ENCODE results near the gene PPP2R2D. TPM values are rescaled to one million over a fixed set of nuclear protein-coding genes. Genes with fewer than 3 reads are reported as not detected.
A peak's percentile ranks its signal among the peaks of the same experiment; 100 is the strongest.

PPP2R2D gene
- total RNA-seq, 2 donors from 2014 or later: 43.1 to 52.4 TPM

DNA sequence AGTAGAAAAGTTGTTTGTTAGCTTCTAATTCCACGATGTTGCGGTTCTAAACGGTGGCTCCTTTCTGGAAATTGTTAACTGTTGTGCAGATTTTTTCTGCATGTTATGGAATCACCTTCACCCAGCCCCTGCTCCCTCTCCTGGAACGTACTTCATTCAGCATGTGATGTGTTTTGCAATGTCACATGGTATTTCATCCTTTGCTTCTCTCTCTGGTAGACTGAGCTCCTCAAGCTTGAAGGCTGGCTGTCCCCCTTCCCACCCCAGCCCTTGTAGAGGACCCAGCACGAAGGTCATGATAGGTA, 4.4 kb downstream of the PPP2R2D start:
- Histone ChIP-seq H3K4me3 (no peak overlapping the region), H3K4me1 (peaks cover 81% of the 10 kb centered on the region), H3K27me3 (no peaks in the 10 kb centered on the region), H3K27ac (peak overlapping the region in 2 of 4 donors; percentile 53 to 54), H3K36me3 (replicated peaks in 1 of 2; ENCODE audit: insufficient read depth in 1 of 2, low read depth in 2 of 2) (peaks cover 0 to 4% of the 10 kb centered on the region in 2 donors), H3K9me3 (no peaks in the 10 kb centered on the region)
- WGBS, 2 donors: 56 to 70% methylated on average over 5 of the region's 5 CpGs
- ATAC-seq: no peak
- intact Hi-C loops (cut with DNase I): no loop called here
- no peak for DNase-seq
- no peak for TF ChIP-seq POLR2A (IDR thresholded peaks at IDR 0.05)
- TF ChIP-seq, protein P1, sequence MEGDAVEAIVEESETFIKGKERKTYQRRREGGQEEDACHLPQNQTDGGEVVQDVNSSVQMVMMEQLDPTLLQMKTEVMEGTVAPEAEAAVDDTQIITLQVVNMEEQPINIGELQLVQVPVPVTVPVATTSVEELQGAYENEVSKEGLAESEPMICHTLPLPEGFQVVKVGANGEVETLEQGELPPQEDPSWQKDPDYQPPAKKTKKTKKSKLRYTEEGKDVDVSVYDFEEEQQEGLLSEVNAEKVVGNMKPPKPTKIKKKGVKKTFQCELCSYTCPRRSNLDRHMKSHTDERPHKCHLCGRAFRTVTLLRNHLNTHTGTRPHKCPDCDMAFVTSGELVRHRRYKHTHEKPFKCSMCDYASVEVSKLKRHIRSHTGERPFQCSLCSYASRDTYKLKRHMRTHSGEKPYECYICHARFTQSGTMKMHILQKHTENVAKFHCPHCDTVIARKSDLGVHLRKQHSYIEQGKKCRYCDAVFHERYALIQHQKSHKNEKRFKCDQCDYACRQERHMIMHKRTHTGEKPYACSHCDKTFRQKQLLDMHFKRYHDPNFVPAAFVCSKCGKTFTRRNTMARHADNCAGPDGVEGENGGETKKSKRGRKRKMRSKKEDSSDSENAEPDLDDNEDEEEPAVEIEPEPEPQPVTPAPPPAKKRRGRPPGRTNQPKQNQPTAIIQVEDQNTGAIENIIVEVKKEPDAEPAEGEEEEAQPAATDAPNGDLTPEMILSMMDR (IDR thresholded peaks at IDR 0.05): no peak

GRCh38 chr10:131905603-131906268, 4.9 kb downstream of the PPP2R2D start:
- Histone ChIP-seq H3K27me3 (no peaks in the 10 kb centered on the region), H3K9me3 (no peaks in the 10 kb centered on the region), H3K27ac (peak overlapping the region in 2 of 4 donors; percentile 53 to 54), H3K4me3 (no peak overlapping the region), H3K36me3 (replicated peaks in 1 of 2; ENCODE audit: insufficient read depth in 1 of 2, low read depth in 2 of 2) (peaks cover 0 to 4% of the 10 kb centered on the region in 2 donors), H3K4me1 (peaks cover 81% of the 10 kb centered on the region)
- no peak for DNase-seq
- intact Hi-C loops (cut with DNase I): no loop called here
- WGBS, 2 donors: 69 to 80% methylated on average over 11 to 17 of the region's 17 CpGs
- TF ChIP-seq POLR2A (IDR thresholded peaks at IDR 0.05): no peak
- TF ChIP-seq, protein P1 (IDR thresholded peaks at IDR 0.05): no peak
- ATAC-seq: no peak

- H3K27me3 ChIP-seq: no peaks in the 10 kb centered on the region
- intact Hi-C loops (cut with DNase I): no loop called here
- no peaks in the 10 kb centered on the region for H3K9me3 ChIP-seq
- ATAC-seq (no peak), DNase-seq (no peak)
- peaks cover 0 to 4% of the 10 kb centered on the region in 2 donors for H3K36me3 ChIP-seq (replicated peaks in 1 of 2; ENCODE audit: insufficient read depth in 1 of 2, low read depth in 2 of 2)
- WGBS, 2 donors: 24 to 26% methylated on average over 1 of the region's 1 CpG
- TF ChIP-seq POLR2A (IDR thresholded peaks at IDR 0.05): no peak
- TF ChIP-seq, protein P1 (IDR thresholded peaks at IDR 0.05): no peak
- peaks cover 81% of the 10 kb centered on the region for H3K4me1 ChIP-seq
- peak overlapping the region in 2 of 4 donors; percentile 53 to 54 for H3K27ac ChIP-seq
- no peak overlapping the region for H3K4me3 ChIP-seq
These were observed 5.4 kb downstream of the PPP2R2D start for GRCh38 chr10:131906269-131906639.

DNA sequence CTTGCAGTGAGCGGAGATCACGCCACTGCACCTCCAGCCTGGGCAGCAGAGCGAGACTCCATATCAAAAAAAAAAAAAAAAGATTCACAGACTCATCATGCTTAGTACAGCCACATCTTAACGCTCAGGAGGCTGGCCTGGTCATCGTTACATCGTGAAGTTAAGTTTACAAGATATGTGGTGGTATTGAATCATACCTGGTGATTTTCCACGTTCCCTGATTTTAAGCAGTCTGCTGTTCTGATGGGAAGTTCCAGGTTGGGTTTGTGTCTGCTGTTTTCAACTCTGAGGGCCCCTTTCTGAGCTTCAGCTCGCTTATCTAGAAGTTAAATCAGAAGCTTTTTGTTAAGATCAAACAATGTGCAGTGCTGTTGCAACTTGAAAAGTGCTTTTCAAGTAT, 6.9 kb downstream of the PPP2R2D start:
- no peak overlapping the region for H3K27ac ChIP-seq

GRCh38 chr10:131908151-131908550, 7.3 kb downstream of the PPP2R2D start:
- intact Hi-C loops (cut with DNase I): no loop called here
- TF ChIP-seq, protein P1 (IDR thresholded peaks at IDR 0.05): no peak
- no peak for TF ChIP-seq POLR2A (IDR thresholded peaks at IDR 0.05)
- H3K4me3 ChIP-seq: no peak overlapping the region
- peaks cover 0 to 7% of the 10 kb centered on the region in 2 donors for H3K36me3 ChIP-seq (replicated peaks in 1 of 2; ENCODE audit: insufficient read depth in 1 of 2, low read depth in 2 of 2)
- H3K27me3 ChIP-seq: no peaks in the 10 kb centered on the region
- 83 to 85% methylated on average over 5 of the region's 5 CpGs for WGBS, 2 donors
- no peak for ATAC-seq
- H3K27ac ChIP-seq: no peak overlapping the region
- DNase-seq: no peak
- peaks cover 71% of the 10 kb centered on the region for H3K4me1 ChIP-seq
- H3K9me3 ChIP-seq: no peaks in the 10 kb centered on the region

More for the DNA sequence above, 6.9 kb downstream of the PPP2R2D start:
- H3K36me3 ChIP-seq (replicated peaks in 1 of 2; ENCODE audit: insufficient read depth in 1 of 2, low read depth in 2 of 2): peaks cover 0 to 7% of the 10 kb centered on the region in 2 donors
- H3K4me3 ChIP-seq: no peak overlapping the region
- peaks cover 71% of the 10 kb centered on the region for H3K4me1 ChIP-seq
- TF ChIP-seq POLR2A (IDR thresholded peaks at IDR 0.05): no peak
- H3K9me3 ChIP-seq: no peaks in the 10 kb centered on the region
- 95 to 96% methylated on average over 8 of the region's 8 CpGs for WGBS, 2 donors
- no peak for DNase-seq
- no peak for ATAC-seq
- intact Hi-C loops (cut with DNase I): no loop called here
- no peaks in the 10 kb centered on the region for H3K27me3 ChIP-seq

Measured in body of pancreas (tissue), 4 donors.